Endothelial cell of umbilical vein (primary cell): ENCODE data around the gene RAP1GAP. TPM values are rescaled to one million over a fixed set of nuclear protein-coding genes. Genes with fewer than 3 reads are reported as not detected.

ENCODE experiments used
- BruUV-seq: library from RNA; stranded (reverse); fragments of 400-500 nt; replicated peaks from 2 replicates; lab custom pipeline; 2021; lab: Mats Ljungman, UMichigan
- CTCF ChIA-PET: fragments of 300-600, 350-600 bp; sonication (Branson Sonifier 250); formaldehyde crosslinking; loops from one replicate; lab custom pipeline; 2021; ENCODE audit warnings: antibody characterized with exemption, inconsistent platforms; lab: Charles Lee
- POLR2A ChIA-PET: fragments of 300-600, 350-600 bp; sonication (Branson Sonifier 250); formaldehyde crosslinking; loops from one replicate; lab custom pipeline; 2021; ENCODE audit warnings: antibody characterized with exemption, inconsistent platforms; lab: Charles Lee
- DNase-seq: peaks from one replicate; pipeline ENCODE4 v3.0.0-alpha.2; 2011; ENCODE audit warnings: low read depth, low spot score
- FAIRE-seq: peaks from 2 replicates; lab custom pipeline; 2011; peaks lifted over from hg19 to GRCh38; lab: Jason Lieb, UNC
- H2AFZ ChIP-seq: 2 replicates; pipeline ENCODE4 v1.6.0; 2012; ENCODE audit warnings: low read depth, low read length, control low read depth, inconsistent platforms
- H3K27ac ChIP-seq: 2 replicates; pipeline ENCODE4 v1.5.1; 2011; ENCODE audit warnings: low read depth, mild to moderate bottlenecking, control low read depth, low read length, moderate library complexity; ENCODE audit not compliant: insufficient read depth
- H3K27me3 ChIP-seq, 2 experiments: 2 replicates each; pipeline versions ENCODE4 v1.6.0 to v1.6.1; 2011; ENCODE audit warnings: low read length in 2 of 2, mixed read lengths in 1 of 2; ENCODE audit not compliant: control insufficient read depth in 2 of 2, insufficient read depth in 2 of 2
- H3K36me3 ChIP-seq, 2 experiments: 2 replicates in 1 of 2; 3 replicates in 1 of 2; pipeline ENCODE4 v1.5.1; 2011; ENCODE audit warnings: low read length in 2 of 2, mild to moderate bottlenecking in 1 of 2, moderate library complexity in 1 of 2; ENCODE audit not compliant: control insufficient read depth in 2 of 2, insufficient read depth in 2 of 2; ENCODE audit errors: extremely low read depth in 1 of 2
- H3K4me1 ChIP-seq: 3 replicates; pipeline ENCODE4 v1.5.1; 2011; ENCODE audit warnings: mild to moderate bottlenecking, low read length; ENCODE audit not compliant: control insufficient read depth, insufficient read depth; ENCODE audit errors: extremely low read depth
- H3K4me2 ChIP-seq: 2 replicates; pipeline ENCODE4 v1.6.1; 2011; ENCODE audit warnings: low read length, control low read depth, mixed read lengths; ENCODE audit not compliant: insufficient read depth
- H3K4me3 ChIP-seq, 3 experiments: fragments of 200-600 bp in 1 of 3; sonication (generic), shearing (Covaris generic) in 1 of 3; replicated peaks in 1 of 3; 2 replicates each; pipeline ENCODE4 v1.5.1; 2011 to 2016; ENCODE audit warnings: control low read depth in 3 of 3, low read length in 3 of 3, mild to moderate bottlenecking in 2 of 3, inconsistent platforms in 1 of 3, low read depth in 1 of 3, moderate library complexity in 1 of 3; ENCODE audit not compliant: insufficient read depth in 1 of 3
- H3K79me2 ChIP-seq: 2 replicates; pipeline ENCODE4 v1.6.0; 2012; ENCODE audit warnings: low read length, inconsistent platforms; ENCODE audit not compliant: control insufficient read depth, insufficient read depth
- H3K9ac ChIP-seq: replicated peaks from 2 replicates; pipeline ENCODE3; 2011; ENCODE audit warnings: low read length, control low read depth; ENCODE audit not compliant: insufficient read depth; ENCODE audit errors: extremely low read depth
- H3K9me1 ChIP-seq: replicated peaks from 3 replicates; pipeline ENCODE4 v1.6.0; 2011; ENCODE audit warnings: mild to moderate bottlenecking, low read length; ENCODE audit not compliant: control insufficient read depth, insufficient read depth; ENCODE audit errors: extremely low read depth
- H3K9me3 ChIP-seq: replicated peaks from 2 replicates; pipeline ENCODE4 v1.5.1; 2012; ENCODE audit warnings: low read length, inconsistent platforms; ENCODE audit not compliant: control insufficient read depth, insufficient read depth
- H4K20me1 ChIP-seq: replicated peaks from 2 replicates; pipeline ENCODE3; 2011; ENCODE audit warnings: mild to moderate bottlenecking, low read length; ENCODE audit not compliant: control insufficient read depth, insufficient read depth; ENCODE audit errors: extremely low read depth
- EZH2 ChIP-seq: IDR thresholded peaks from 2 replicates; pipeline ENCODE4 v1.6.1; 2012; ENCODE audit warnings: borderline replicate concordance, low read depth, mild to moderate bottlenecking, moderate library complexity, low read length, inconsistent platforms; ENCODE audit not compliant: severe bottlenecking
- FOS ChIP-seq: IDR thresholded peaks from 2 replicates; pipeline ENCODE4 v1.6.1; 2011; ENCODE audit warnings: mild to moderate bottlenecking, low read length, moderate library complexity, borderline replicate concordance; ENCODE audit not compliant: insufficient read depth
- GATA2 ChIP-seq: IDR thresholded peaks from 2 replicates; pipeline ENCODE4 v1.7.0; 2011; ENCODE audit warnings: low read depth, mild to moderate bottlenecking, moderate library complexity, mixed read lengths, low read length; ENCODE audit not compliant: insufficient read length, insufficient read depth
- JUN ChIP-seq: IDR thresholded peaks from 2 replicates; pipeline ENCODE4 v1.6.1; 2011; ENCODE audit warnings: borderline replicate concordance, low read depth; ENCODE audit not compliant: insufficient read length, insufficient read depth
- MYC ChIP-seq: IDR thresholded peaks from one replicate; pipeline ENCODE4 v1.6.1; 2011; ENCODE audit warnings: mild to moderate bottlenecking, low read depth, low read length
- POLR2A ChIP-seq: IDR thresholded peaks from 2 replicates; pipeline ENCODE4 v1.6.1; 2012; ENCODE audit warnings: low read depth, mild to moderate bottlenecking, control low read depth, low read length
- POLR2AphosphoS5 ChIP-seq: IDR thresholded peaks from 2 replicates; pipeline ENCODE4 v1.6.1; 2012; ENCODE audit warnings: low read depth, mild to moderate bottlenecking, control low read depth, low read length, moderate library complexity; ENCODE audit not compliant: insufficient read depth
- dilution Hi-C: fragments of 300-500 bp; cut with MboI; formaldehyde crosslinking; loops from one replicate; pipeline ENCODE4 v1.15.0; 2019; ENCODE audit warnings: low sequenced_read_pairs; ENCODE audit not compliant: extremely low pct_ligation_motif_present
- intact Hi-C: fragments of 100-400 bp; cut with micrococcal nuclease; formaldehyde crosslinking; loops from one replicate; pipeline ENCODE4 v1.10.0; 2022
- polyA plus RNA-seq, 4 experiments: library from polyadenylated mRNA; depleted of rRNA in 3 of 4; stranded (reverse) in 3 of 4; unstranded in 1 of 4; fragments of >200 nt; gene quantifications; 2 replicates each; pipeline versions ENCODE4 v1.2.1 to v1.2.3, GENCODE V29; 2011 to 2012; ENCODE audit warnings: missing spikeins in 1 of 4
- total RNA-seq: library from RNA; stranded (reverse); gene quantifications from 2 replicates; pipeline ENCODE4 v1.2.3, GENCODE V29; 2021
- TF ChIP-seq, protein P1 (sequence below), 2 donors: IDR thresholded peaks; 1 replicate in 1 of 2; 2 replicates in 1 of 2; pipeline ENCODE4 v1.5.1; 2011; ENCODE audit warnings: low read length in 2 of 2, mild to moderate bottlenecking in 2 of 2, moderate library complexity in 2 of 2, control low read depth in 1 of 2, inconsistent platforms in 1 of 2, low read depth in 1 of 2; ENCODE audit not compliant: insufficient read depth in 1 of 2; ENCODE audit errors: extremely low read depth in 1 of 2
- TF ChIP-seq, protein P2 (sequence below): IDR thresholded peaks from 2 replicates; pipeline ENCODE4 v1.6.1; 2011; ENCODE audit not compliant: insufficient read depth, insufficient read length

Gene RAP1GAP
- total and polyA plus RNA-seq, 2 donors (not counting 3 experiments of a cell fraction or from before 2014, with no cell fraction given): 0.07 to 0.20 TPM

DNA sequence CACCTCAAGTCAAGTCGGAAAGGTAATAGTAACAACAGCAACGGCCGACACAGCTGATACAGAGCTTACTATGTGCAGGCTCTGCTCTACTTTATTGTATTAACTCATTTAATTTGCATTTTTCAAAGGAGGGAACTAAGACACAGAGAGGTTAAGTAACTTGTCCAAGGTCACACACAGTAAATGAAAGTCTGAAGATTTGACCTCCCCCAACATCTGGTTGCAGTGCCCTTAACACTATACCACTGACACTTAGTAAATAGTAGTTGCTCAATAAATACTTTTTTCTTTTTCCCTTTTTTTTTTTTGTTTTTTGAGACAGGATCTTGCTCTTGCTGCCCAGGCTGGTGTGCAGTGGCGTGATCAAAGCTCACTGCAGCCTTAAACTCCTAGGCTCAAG, 39.2 kb downstream of the RAP1GAP start:
- POLR2A ChIA-PET: no interaction called here
- H3K36me3 ChIP-seq: no peaks in the 10 kb centered on the region
- CTCF ChIA-PET: no interaction called here
- H3K4me3 ChIP-seq: no peak overlapping the region
- no peaks in the 10 kb centered on the region for H3K4me1 ChIP-seq
- no peak for FAIRE-seq
- dilution Hi-C loops (no loop called here), intact Hi-C loops (no loop called here)
- H2AFZ ChIP-seq: no peak overlapping the region
- BruUV-seq: no TSS peak
- no peak for DNase-seq
- no peaks in the 10 kb centered on the region for H4K20me1 ChIP-seq
- H3K4me2 ChIP-seq: no peak overlapping the region
- H3K27ac ChIP-seq: no peak overlapping the region
- no peaks in the 10 kb centered on the region for H3K9me1 ChIP-seq
- TF ChIP-seq EZH2 (no peak), POLR2AphosphoS5 (no peak), FOS (no peak), GATA2 (no peak), JUN (no peak), POLR2A (no peak), MYC (no peak)
- TF ChIP-seq, protein P1, sequence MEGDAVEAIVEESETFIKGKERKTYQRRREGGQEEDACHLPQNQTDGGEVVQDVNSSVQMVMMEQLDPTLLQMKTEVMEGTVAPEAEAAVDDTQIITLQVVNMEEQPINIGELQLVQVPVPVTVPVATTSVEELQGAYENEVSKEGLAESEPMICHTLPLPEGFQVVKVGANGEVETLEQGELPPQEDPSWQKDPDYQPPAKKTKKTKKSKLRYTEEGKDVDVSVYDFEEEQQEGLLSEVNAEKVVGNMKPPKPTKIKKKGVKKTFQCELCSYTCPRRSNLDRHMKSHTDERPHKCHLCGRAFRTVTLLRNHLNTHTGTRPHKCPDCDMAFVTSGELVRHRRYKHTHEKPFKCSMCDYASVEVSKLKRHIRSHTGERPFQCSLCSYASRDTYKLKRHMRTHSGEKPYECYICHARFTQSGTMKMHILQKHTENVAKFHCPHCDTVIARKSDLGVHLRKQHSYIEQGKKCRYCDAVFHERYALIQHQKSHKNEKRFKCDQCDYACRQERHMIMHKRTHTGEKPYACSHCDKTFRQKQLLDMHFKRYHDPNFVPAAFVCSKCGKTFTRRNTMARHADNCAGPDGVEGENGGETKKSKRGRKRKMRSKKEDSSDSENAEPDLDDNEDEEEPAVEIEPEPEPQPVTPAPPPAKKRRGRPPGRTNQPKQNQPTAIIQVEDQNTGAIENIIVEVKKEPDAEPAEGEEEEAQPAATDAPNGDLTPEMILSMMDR (IDR thresholded peaks at IDR 0.05; ENCODE audit: extremely low read depth in 1 of 2, insufficient read depth in 1 of 2, low read depth in 1 of 2, low read length in 2 of 2): no peak
- TF ChIP-seq, protein P2, sequence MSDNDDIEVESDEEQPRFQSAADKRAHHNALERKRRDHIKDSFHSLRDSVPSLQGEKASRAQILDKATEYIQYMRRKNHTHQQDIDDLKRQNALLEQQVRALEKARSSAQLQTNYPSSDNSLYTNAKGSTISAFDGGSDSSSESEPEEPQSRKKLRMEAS: no peak
- no peak overlapping the region for H3K9ac ChIP-seq
- no peaks in the 10 kb centered on the region for H3K9me3 ChIP-seq
- peaks cover 0 to 3% of the 10 kb centered on the region in 2 experiments for H3K27me3 ChIP-seq
- no peaks in the 10 kb centered on the region for H3K79me2 ChIP-seq
